ENCODE data around the gene PDE4D.

DNA sequence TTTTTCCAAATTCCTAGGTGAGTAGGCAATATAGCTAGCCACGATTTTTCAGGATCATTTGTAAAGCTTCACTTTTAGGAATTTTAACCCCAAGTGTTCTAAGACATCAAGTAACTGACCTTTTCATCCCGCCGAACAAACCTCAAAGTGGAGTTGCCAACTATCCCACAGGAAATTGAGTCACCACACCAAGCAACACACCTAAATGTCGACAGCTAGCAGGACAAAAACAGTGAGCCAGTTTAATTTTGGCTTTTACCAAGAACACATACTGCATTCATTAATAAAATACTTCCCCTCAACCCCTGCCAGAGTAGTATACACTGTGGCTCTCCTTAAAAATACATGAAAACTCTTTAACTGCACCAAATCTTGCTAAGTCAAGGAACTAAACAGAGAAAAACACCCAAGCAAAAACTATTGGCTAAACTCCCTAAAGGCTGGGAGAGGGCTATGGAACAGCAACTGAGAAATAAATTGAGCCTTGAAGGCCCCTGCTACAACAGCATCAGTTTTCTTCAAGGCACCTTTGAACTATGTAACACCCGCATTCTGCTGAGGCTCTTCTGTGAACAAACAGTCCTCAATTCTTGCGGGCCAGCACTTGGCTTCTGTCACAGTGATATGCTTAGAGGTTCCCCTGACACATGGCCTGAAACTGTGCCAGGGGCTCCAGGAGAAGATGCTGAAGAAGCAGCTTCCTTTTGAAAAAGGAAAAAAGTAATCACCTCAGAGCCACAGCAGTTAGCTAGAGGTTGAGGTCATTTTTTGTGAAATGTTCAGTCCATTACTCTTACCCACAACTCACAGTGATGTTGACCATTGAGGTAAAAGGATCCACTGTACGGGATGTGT, 851.1 kb downstream of the PDE4D start:
- no peak for TF ChIP-seq EZH2 (IDR thresholded peaks at IDR 0.05; ENCODE audit: insufficient read depth, low read length)
- TF ChIP-seq, protein P1, sequence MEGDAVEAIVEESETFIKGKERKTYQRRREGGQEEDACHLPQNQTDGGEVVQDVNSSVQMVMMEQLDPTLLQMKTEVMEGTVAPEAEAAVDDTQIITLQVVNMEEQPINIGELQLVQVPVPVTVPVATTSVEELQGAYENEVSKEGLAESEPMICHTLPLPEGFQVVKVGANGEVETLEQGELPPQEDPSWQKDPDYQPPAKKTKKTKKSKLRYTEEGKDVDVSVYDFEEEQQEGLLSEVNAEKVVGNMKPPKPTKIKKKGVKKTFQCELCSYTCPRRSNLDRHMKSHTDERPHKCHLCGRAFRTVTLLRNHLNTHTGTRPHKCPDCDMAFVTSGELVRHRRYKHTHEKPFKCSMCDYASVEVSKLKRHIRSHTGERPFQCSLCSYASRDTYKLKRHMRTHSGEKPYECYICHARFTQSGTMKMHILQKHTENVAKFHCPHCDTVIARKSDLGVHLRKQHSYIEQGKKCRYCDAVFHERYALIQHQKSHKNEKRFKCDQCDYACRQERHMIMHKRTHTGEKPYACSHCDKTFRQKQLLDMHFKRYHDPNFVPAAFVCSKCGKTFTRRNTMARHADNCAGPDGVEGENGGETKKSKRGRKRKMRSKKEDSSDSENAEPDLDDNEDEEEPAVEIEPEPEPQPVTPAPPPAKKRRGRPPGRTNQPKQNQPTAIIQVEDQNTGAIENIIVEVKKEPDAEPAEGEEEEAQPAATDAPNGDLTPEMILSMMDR (IDR thresholded peaks at IDR 0.05; ENCODE audit: insufficient read depth, low read depth, low read length), result no peak

Measured in astrocyte (in vitro differentiated cells and primary cell).